Measurements from ENCODE around the gene MYH7B.

The MYH7B gene

GRCh38 chr20:34945315-34946077 is 10.2 kb upstream of the MYH7B start:
- no peak for DNase-seq

GRCh38 chr20:34946661-34947060 is 9.0 kb upstream of the MYH7B start:
- no peak for DNase-seq

DNA sequence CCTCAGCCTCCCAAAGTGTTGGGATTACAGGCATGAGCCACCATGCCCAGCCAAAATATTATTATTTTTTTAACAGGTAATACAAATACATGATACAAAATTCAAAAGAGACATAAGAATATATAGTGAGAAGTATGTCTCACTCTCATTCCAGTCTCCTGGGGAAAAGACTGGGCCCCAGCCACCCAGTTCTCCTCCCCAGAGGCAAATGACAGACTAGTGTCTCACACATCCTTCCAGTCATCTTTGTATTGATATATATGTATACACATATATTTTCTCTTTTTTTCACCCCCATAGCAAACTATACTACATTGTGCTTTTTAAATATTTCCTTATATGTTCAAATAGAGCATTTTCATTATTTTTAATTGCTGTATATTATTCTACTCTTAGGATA is 8.3 kb upstream of the MYH7B start:
- DNase-seq: no peak

- no peak for DNase-seq
These were observed 7.6 kb upstream of the MYH7B start for GRCh38 chr20:34948030-34948429.

GRCh38 chr20:34949120-34949519 is 6.5 kb upstream of the MYH7B start:
- DNase-seq: no peak

- no peak for DNase-seq
These were observed 4.4 kb upstream of the MYH7B start for GRCh38 chr20:34951252-34951651.

- DNase-seq: no peak
These were observed 4.0 kb upstream of the MYH7B start for GRCh38 chr20:34951652-34952051.

DNA sequence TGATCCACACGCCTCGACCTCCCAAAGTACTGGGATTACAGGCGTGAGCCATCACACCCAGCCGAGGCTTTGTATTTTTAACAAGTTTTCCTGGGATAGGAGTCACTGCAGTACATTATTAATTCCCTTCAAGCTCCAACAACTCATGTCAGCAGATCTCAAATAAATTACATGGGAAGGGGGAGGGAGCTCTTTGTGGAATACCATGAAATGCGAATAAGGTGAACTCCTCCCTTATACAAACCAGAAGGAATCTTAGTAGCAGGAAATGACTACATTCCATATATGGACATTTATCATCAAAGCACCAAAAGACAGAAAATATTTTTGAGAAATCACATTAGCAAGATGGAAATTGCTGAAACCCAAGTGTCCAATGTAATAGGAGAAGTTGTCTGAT is 3.0 kb upstream of the MYH7B start:
- no peak for DNase-seq

- DNase-seq: no peak
These were observed 1.7 kb upstream of the MYH7B start for GRCh38 chr20:34953960-34954359.

GRCh38 chr20:34954904-34955230 is 801 bp upstream of the MYH7B start:
- no peak for DNase-seq

- no peak for DNase-seq
These were observed 382 bp downstream of the MYH7B start for GRCh38 chr20:34956041-34956458.

GRCh38 chr20:34956751-34957472 is 1.2 kb downstream of the MYH7B start:
- DNase-seq: no peak

- DNase-seq: no peak
These were observed 8.8 kb downstream of the MYH7B start for GRCh38 chr20:34964486-34964885.

DNA sequence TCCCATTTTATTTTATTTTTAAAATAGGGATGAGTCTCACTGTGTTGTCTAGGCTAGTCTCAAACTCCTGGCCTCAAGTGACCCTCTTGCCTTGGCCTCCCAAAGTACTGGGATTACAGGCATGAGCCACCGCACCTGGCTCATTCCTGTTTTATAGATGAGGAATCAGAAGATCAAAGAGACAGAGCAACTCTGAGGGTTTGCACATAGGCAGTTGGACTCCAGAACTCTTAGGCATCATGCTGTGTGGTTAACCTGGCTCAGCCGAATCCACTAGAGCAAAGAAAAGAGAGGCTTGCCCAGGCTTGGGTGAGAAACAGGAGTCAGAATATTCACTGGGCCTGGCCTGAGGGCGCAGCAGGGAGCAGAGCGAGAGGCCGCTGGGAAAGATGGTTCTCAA is 9.4 kb downstream of the MYH7B start:
- no peak for DNase-seq

GRCh38 chr20:34967421-34967820 is 11.8 kb downstream of the MYH7B start:
- DNase-seq: no peak

DNA sequence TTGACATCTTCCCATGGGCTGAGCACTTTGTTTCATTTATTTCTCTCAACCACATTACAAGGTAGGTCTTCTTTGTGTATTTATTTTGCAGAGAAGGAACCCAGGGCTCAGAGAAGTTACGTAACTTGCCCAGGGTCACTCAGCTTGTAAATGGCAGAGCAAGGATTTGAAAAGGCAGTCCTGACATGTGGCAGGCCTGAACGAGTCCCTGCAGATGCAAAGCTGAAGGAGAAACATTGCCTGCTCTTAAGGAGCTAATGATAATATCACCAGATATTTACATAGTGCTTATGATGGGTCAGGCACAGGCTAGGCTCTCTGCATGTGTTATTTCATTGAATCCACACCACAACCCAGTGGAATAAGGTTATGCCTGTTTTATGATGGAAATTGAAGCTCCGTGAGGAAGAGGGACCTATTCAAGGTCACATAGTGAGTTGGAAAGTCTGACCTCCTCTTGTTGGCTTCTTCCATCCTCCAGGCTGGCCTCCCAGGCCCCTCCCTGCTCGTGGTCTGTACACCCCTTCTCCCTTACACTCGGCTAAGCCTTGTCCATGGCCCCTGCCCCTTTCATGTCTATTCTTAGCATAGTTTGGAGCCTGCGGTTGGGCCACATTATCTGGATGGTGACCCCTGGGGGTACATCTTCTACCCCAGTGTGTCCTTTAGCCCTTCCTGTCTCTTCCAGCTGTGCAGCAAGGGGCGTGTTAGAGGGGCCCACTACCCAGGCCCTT is 12.5 kb downstream of the MYH7B start:
- no peak for DNase-seq

DNA sequence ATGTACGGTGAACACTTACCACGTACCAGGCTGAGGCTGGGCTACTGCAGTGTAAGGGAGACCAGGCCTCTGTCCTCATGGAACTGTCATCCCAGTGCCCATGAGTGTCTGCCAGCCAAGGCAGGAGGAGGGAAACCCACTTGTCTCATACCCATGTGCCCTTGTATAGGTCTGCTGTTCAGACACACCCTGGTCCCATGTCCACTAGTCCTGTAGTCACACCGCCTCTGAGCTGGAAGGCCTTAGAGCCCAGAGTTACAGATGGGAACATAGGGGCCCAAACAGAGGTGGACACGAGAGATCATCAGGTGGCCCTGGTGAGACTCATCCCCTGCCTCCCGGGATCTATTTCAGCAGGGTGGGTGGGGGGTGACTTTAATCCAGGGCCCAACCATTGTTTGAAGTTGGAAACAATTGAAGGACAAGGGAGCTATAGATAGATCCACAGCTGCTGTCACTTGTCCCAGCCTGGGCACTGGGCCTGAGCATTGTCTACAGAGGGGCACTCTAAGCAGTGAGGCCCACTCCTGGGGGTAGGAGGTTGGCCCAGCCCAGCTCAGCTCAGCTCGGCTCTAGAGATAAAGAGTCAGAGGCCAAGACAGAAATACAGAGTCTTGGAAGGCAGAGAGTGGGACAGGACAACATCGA is 14.6 kb downstream of the MYH7B start:
- no peak for DNase-seq

DNA sequence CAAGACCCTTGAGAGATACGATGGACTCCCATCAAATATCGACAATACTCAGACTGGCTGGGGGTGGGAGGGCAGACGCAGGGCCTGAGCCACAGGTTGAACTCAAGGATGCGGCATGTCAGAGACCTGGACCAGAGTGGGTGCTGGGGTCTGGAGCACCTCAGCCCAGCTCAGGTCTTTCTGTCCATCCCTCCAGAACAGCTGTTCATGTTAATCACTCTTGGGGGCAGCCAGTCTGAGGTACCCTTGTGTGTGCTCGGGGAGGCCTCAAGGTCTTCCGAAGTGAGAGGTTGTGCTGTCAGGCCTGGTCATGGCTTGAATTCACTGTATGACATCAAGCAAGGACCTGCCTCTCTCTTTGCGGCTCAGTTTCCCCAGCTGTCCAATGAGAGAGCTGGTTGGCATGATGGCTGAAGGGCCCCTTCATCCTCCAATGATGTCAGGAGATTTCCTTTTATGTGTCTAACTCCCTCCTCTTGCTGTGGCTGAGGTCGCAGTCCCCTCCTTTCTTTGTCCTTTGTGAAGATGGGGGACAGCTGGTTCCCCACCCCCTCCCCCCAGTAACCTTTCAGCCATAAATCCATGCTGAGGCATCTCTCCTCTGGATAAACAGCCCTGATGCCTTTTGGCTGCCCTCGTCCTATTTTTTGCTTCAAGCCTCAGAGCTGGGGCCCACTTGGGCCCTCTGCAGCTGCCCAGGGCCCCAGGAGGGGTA is 15.3 kb downstream of the MYH7B start:
- no peak for DNase-seq

DNA sequence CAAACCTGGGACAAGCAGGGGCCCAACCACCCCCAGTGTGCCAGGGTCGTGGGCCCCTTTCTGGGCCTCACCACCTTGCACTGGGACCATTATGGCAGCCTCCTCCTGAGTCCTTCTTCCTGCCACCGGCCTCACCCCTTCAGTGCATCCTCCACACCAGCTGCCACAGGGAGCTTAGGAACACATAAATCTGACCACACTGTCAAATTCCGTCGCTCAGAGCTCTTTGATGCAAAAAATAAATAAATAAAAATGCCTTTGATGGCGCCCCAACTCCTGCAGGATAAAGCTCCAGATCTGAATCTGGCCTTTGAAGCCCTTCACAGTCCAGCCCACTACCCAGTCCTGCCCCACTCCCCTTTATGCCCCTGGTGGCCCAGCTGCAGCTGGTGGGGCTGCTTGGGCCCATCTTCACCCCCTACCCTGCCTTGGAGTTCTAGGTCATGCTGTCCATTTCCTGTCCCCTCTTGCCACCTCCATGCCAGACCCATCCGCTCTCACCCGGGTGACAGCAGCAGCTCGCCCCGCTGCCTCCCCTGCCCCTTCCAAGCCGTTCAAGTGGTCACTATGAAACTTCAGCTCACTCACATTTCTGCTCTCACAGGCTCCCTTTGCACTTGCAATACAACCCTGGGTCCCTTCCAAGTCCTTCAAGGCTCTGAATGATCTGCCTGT is 16.0 kb downstream of the MYH7B start:
- DNase-seq: no peak

DNA sequence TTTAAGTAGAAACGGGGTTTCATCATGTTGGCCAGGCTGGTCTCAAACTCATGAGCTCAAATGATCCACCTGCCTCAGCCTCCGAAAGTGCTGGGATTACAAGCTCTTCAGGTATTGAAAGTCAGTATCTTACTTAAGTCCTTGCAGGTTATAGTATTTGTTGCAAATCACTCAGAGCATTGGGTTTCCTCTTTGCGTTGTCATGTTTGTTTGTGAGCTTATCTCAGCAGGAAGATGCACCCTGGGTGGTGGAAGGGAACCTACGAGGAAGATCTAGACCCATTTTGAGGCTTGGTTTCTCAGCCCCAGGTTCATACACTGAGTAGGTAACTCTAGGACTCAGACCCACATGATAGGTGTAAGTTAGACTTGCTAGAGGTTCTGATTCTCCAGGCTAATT is 18.6 kb downstream of the MYH7B start:
- no peak for DNase-seq

- no peak for DNase-seq
These were observed 20.6 kb downstream of the MYH7B start for GRCh38 chr20:34976286-34976685.

Data from effector CD8-positive, alpha-beta T cell (primary cell).